Right renal pelvis (tissue), 4 donors: Measurements from ENCODE around the gene MUC5AC. TPM values are rescaled to one million over a fixed set of nuclear protein-coding genes. Genes with fewer than 3 reads are reported as not detected.
"Not testable (repeated sequence)": the region's sequence is repeated elsewhere in the genome, so short reads cannot be mapped to it uniquely, and the experiment has no call there.

ENCODE experiments used
- DNase-seq, 4 donors: peaks; one replicate each; pipeline ENCODE4 v3.0.0-alpha.2; 2013; ENCODE audit warnings: low read depth in 4 of 4, low spot score in 3 of 4, missing footprints in 1 of 4
- polyA plus RNA-seq, 4 donors: library from polyadenylated mRNA; unstranded; fragments of 120-200 nt; gene quantifications; one replicate each; pipeline ENCODE4 v1.2.1, GENCODE V29; 2013; ENCODE audit not compliant: insufficient read length in 4 of 4

MUC5AC gene
- polyA plus RNA-seq, 4 donors: under 0.01 TPM; not detected in 3

DNA sequence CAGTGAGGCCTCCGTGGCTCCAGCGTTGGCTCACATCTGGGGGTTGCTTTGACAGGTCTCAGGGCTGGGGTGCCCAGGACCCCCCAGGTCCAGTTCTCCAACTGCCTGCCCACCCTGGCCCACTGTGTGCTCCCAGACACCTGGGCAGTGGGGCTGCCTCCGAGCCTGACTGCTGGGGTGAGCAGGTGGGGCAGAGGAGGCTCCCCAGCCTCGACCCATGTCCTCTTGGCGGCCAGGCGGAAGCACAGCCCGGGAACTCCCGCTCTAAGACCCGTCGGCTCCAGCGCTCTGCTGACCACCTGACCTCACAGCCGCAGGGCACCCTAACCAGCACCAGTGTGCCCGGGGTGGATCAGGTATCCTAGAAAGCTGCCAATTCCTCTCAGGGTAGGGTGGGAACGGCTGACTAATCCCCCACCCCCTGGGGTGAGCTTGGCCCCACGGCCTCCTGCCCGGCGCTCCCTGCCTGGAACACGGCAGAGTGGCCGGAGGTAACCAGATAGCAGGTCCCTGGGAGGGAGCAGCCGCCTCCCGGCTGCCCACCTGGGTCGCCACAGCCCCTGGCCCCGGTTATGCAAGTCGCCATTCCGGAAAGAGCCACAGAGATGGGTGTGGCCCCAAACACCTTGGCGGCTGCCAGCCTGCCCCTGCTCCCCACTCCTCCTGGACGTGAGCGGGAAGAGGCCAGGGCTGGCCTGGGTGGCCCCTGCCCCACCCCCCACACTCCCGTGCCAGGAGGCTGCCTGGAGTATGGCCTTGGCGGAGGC lies 45.9 kb downstream of the MUC5AC start:
- DNase-seq: no peak

DNA sequence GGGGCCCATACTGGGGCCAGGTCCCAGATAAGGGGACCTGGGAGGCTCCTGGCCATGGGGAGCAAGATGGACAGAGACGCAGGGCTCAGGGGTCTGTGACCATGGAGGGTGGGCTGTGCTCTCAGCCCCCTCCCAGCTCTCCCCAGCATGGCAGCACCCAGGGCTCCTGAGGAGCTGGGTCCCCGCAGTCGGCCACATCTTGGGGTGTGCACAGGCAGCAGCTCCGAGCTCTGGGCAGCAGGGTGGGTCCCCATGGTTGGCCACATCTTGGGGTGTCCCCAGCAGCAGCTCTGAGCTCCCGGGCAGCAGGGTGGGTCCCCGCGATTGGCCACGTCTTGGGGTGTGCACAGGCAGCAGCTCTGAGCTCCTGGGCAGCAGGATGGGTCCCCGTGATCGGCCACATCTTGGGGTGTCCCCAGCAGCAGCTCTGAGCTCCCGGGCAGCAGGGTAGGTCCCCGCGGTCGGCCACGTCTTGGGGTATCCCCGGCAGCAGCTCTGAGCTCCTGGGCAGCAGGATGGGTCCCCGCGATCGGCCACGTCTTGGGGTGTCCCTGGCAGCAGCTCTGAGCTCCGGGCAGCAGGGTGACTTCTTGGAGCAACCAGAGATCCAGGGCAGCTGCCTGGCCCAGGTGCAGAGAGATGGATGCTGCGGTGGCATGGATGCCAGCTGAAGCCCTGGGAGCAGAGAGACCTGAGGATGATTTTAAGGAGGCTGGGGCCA lies 46.8 kb downstream of the MUC5AC start:
- no peak for DNase-seq

DNA sequence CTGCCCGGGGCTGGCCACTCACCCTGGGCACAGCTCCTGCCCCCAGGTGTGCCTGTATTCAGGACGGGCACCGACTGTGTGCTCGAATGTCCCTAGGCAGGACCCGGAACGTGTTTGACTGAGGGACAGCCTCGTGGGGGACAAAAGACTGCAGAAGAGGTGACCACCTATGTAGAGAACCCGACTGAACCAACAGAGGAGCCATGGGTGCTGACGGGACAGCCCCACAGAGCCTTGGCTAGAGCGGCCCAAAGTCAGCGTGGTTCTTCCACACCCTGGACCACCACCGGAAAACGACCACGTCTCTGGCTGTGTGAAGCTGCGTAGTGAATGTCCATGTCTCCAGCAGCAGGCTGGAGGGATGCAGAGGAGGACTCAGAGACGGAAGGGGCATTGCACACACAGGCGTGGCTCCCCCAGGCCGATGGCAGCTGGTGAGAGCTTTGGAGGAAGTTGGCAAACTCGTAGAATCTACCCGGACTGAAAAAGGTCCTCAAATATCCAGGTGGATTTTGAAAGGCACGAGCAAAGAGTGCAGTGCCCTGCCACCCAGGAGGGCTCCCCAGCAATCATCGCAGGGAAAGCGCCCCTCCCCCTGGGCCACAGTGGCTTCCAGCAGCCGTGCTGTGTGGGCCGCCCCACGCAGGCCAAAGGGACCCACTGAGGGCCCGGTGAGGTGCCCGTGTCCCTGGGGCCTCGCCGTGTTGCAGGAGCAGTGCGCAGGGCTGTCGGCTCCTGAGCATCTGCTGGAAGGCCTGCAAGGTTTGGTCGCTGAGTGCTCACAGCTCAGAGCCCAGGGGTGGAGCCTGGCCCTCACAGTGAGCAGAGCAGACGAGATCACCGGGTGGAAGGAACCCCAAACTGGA lies 47.6 kb downstream of the MUC5AC start:
- DNase-seq: no peak

DNA sequence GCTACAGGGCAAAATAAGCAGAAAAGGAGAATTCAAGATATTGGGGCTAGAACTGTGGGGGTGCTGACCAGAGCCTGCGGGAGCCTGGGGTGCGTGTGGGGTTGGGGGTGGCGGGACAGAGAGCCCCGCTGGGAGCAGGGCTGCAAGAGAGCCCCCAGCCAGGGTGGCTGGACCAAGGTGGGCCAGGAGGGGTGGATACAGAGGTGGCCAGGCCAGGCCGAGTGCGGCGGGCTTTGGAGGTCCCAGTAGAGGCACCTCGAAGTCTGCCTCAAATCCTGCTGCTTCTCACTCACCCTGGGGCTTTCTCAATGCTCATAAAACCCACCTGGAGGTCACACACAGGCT lies 48.2 kb downstream of the MUC5AC start:
- no peak for DNase-seq

DNA sequence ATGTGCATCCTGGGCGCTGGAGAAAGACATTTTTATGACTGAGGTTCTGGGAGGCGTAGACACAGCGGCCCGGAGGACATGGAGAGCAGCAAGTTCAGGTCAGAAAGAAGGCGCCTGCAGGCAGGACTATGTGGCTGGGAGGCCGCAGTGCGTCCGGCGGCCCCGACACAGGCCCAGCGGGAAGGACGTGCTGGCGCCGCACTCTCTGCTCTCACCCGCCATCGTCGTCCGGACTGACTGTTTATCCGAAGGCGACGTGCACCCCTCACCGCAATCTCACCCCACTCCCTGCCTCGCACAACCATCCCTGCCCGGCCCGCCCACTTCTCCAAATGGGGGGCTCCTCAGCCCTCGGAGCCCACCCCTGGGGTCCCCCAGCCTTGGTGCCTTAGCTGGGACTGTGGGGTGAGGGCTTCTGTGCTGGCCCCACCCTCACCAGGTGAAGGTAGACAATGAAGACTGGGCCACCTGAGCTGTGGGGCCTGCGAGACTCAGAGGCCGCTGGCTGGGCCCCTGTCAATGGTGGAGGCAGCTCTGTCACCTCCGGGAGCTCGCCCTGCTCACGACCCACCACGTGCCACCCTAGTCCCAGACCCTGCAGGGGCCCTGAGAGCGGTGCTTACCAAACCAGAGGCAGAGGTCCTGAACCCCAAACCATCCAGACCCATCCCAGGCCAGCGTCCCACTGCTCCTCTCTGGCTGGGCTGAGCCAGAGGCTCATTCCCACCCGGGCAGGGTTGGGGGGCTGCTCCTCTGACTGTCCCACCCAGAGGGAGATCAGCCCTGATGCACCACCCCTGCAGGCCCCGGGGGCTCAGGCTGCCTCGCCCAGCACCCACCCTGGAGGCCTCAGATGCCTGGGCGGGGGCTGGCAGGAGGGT lies 48.9 kb downstream of the MUC5AC start:
- no peak for DNase-seq

DNA sequence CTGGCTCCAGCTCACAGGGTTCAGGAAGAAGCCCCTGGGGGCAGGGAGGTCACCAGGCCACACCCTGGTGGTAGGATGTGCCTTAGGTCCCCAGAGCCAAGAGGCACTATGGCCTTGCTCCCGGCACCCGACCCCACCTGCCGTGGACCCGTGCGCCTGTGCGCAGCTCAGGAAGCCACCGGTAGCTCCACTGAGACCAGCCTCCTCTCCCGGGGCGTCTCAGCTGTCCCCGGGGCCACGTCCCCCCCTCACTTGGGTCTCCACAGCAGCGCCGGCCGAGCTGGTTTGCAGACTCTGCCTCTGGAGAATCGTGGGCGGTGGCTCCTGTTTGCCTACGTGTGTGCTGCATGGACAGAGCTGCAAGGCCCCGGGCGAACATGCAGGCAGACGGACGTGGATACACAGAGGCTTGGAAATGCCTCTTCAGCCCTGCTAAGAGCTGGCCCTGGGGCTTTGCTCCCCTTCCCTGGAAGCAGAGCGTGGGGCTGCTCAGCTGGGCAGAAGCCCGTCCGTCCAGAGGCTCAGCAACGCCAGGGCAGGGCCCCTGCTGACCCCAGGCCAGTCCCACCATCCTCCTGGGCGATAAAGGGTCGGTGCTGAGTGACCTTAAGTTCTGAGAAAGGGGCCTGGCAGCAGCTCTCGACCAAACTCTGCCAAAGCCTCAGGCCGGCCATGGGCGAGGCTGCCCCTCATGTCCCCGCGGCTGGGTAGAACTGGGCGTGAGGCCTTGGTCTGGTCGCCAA lies 49.8 kb downstream of the MUC5AC start:
- no peak for DNase-seq

DNA sequence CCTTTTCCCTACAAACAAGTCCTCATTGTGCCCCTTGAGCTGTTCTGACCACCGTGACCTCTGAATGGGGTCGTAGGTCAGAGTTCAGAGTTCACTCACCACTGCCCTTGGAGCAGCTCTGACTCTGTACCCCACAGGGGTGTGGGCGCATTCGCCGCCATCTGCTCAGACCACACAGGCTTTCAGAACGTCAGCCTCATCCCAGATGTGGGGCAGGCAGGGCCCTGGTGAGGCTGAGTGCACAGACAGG lies 50.3 kb downstream of the MUC5AC start:
- DNase-seq: no peak

DNA sequence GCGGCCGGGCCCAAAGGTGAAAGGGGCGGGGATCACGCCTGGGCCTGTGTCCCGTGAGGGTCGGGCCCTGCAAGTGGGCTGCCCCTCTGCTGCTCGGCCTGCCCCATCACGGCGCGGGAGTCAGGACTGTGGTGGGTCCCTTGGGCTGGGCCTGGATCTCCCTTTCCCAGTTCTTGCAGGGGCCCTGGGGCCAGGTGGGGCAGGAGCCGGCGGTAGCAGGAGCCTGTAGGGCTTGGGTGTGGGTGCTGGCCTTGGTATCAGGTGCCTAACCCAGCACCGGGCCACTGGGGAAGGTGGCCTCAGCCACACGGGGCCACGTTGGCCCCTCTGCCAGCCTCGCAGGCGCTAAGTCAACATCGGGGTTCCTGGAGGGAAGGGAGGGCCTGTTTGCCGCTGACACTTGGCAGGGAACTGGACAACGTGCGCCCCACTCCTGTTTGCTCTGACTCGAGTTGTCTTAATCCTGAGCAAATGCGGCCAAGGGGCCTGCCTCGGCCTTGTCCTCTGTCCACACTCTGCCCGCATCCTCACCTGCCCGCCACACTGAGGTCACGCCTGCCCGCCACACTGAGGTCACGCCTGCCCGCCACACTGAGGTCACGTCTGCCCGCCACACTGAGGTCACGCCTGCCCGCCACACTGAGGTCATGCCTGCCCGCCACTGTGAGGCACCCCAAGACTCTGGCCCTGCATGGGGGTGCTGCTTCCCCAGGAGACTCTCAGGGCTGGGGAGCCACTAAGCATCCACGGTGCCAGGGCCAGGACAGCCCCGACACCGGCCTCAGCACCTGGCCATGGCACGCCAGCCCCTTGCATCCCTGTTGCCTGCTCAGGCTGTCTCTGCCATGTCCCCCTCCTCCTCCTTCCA lies 50.9 kb downstream of the MUC5AC start:
- DNase-seq: no peak

DNA sequence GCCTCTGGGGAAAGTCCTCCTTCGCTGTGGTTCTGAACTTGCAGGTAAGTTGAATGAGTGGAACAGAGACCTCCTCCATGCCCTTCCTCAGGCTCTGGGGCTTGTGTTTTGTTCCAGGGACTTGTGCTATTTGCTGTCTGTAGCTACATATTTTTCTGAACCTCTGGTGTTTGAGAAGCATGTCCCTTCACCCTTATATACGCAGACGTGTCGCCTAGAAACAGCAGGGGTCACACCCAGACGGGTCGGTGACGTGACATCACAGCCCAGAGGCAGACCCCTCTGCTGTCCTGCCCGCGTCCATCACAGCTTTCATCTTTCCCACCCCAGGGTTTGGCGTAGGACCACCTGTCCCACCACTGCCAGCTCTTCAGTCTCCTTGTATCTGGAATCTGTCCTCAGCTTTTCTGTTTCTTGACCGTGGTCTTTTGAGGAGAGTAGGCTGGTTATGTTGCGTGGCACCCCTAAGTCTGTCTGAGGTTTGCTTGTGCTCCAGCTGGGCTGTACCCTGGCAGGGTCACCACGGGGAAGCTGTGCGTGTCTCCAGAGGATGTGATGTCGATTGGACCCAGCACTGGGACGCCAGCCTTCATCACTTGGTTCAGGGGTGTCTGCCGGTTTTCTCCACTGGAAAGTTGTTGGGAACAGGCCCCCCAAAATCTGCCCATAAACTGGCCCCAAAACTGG lies 51.8 kb downstream of the MUC5AC start:
- no peak for DNase-seq

DNA sequence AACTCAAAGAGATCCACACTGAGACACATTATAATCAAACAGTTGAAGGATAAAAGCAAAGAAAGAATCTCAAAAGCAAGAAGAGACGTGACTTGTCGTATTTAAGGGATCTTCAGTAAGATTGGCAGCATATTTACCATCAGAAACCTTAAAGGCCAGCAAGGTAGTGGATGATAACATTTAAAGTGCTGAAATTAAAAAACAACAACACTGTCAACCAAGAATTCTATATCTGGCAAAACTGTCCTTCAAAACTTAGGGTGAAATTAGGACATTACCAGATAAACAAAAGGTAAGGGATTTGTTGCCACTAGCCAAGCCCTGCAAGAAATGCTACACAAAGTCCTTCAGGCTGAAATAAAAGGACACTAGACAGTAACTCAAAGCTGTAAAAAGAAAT lies 54.1 kb downstream of the MUC5AC start:
- DNase-seq: no peak

DNA sequence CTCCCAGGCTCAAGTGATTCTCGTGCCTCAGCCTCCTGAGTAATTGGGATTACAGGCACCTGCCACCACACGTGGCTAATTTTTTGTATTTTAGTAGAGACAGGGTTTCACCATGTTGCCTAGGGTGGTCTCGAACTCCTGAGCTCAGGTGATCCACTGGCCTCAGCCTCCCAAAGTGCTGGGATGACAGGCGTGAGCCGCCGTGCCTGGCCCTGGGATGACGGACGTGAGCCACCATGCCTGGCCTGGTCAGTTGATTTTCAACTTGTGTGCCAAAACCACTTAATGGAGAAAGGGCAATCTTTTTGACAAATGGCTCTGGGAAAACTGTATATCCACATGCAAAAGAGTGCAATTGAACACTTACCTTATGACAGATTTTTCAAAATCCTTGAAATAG lies 58.1 kb downstream of the MUC5AC start:
- not testable (repeated sequence) for DNase-seq

DNA sequence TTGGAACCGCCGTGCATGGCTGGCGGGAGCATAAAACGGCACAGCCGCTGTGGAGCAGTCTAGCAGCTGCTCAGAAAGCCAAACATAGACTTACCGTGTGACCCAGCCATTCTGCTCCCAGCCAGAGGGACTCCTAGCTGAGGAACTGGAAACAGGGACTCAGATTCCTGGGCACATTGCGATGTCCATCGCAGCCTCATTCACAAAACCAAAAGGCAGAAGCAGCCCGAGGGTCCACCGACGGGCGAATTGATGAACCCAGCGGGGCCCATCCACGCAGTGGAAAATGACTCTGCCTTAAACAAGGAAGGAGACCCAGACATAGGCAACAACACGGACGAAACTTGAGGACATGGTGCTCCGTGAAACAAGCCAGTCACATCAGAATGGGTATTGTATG lies 59.4 kb downstream of the MUC5AC start:
- DNase-seq: no peak

DNA sequence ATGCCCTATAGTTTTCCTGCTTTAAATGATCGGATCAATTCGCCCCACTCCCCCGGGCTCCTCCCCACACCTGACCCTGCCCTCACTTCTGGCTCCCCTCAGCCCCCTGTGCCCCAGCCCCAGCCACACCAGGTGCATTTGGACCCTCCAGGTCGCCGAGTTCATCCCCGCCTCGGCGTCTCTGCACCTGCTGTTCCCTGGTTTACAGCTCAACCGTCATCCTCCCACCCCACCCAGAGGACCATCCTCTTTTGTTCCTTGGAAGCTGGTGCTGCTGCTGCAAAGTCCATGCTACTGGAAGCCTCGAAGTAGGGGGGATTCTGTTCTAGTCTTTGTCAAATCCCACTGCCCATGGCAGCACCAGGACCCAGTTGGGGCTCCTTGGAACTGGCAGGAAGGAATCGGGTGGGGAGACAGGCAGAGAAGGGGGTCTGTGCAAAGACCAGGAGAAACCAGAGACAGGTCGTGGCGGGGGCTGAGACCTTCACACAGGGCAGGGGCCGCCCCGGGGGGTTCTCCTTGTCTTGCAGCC lies 60.6 kb downstream of the MUC5AC start:
- no peak for DNase-seq

DNA sequence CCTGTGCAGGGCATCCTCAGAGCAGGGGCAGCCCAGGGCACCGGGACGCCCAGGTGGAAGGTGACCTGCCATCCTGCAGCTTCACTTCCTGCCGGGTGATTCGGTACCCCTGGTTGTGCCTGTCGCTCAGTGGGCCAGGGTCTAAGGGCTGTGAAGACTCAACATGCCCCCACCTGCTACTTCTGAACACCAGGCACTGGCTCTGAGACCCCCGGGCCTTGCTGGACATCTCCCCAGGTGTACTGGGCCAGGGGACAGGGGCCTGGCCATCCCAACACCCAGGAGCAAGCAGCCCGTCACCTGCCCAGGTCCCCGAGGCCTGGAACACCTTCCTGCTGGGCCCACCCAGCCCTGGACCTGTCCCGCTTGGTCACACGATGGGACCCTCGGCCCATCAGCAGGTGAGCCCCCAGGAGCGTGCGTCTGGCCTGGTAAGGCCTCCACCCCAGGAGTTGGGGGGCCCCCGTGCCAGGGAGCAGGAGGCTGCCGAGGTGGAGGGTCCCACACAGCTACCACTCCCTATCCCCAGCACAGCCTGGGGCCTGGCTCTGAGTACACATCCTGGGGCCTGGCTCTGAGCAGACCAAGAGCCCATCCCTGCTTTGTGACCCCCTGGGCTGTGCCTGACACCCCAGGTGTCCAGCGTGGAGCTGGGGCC lies 61.2 kb downstream of the MUC5AC start:
- DNase-seq: no peak

DNA sequence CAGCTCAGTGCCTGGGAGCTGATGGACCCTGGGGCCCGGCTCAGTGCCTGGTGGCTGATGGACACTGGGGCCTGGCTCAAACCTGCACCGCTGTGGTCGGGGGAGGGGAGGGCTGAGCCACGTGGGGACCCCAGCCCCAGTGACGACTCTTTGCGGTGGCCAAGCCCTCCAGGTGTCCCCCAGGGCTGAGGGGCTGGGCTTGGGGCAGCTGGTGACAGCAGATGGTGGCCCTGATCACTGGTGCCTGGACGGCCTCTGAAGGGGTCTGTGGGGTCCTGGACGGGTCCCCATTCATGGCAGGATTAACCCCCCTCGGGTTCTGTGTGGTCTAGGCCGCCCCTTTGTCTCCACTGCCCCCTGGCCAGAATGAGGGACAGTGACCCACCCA lies 61.7 kb downstream of the MUC5AC start:
- DNase-seq: no peak

DNA sequence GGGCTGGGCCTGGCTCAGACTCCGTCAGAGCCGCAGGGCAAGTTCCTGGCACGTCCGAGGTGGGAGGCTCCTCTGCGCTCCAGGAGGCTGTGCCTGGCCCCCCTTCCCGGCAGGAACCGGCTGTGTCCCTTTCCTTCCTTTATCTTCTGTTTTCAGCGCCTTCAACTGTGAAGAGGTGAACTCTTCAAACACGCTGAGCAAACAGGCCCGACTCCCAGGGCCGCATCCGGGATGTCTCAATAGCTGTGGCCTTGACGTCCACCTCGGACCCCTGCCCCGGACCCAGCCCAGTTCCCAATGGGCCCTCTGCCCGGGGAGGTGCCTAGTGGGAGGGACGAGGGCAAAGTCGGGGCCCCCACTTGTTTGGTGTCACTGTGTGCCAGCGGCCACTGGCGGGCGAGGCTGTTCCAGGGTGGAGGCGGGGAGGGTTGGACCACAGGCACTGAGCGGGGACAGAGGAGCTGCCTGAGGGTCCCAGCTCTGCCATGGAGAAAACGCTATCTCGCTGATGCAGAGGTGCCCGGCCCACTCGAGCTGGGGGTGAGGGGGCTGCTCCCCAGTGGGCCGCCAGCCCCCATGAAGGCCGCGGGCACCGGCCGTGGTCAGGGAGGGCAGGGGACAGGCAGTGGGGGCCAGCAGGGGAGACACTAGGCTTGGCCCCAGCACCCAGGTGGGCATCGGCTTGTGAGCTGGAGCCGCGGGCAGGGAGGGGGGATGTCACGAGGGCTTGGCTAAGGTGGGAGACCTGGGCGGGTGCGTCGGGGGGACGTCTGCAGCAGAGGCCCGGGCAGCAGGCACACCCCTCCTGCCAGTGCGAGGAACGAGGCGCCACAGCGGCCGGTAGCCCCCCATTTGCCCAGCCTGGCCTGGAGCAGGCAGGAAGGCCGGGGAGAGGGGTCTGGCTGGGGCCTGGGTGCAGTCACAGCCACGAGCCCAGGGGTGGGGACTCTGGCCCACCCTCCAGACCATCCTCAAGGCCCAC lies 62.4 kb downstream of the MUC5AC start:
- no peak for DNase-seq
